Tongue (tissue), 3 donors: ENCODE results near the gene HOTAIR. TPM values are rescaled to one million over a fixed set of nuclear protein-coding genes. Genes with fewer than 3 reads are reported as not detected.
A peak's percentile ranks its signal among the peaks of the same experiment; 100 is the strongest.

ENCODE experiments used
- DNase-seq: peaks from one replicate; pipeline ENCODE4 v3.0.0-alpha.2; 2015
- small RNA-seq: library from RNA; depleted of rRNA; stranded (forward); fragments of <200 nt; gene quantifications from one replicate; pipeline ENCODE3, GENCODE V24; 2014; ENCODE audit warnings: low replicate concordance
- total RNA-seq: library from RNA; depleted of rRNA; stranded (reverse); fragments of >200 nt; gene quantifications from one replicate; pipeline ENCODE4 v1.2.3, GENCODE V29; 2014

Gene HOTAIR
- total RNA-seq, 1 donor from 2014 or later: not detected

GRCh38 chr12:53924521-53925405 is 50.0 kb downstream of the HOTAIR start:
- peak; percentile 89 for DNase-seq

- DNase-seq: no peak
Measured at GRCh38 chr12:53916788-53917655, 57.7 kb downstream of the HOTAIR start.

Small RNA genes lying within 50 kb of the gene (small RNA-seq; reads per million reads assigned to genes)
- gene AC012531.3 (not detected), gene AC012531.4 (not detected), gene MIR196A2 (0.15 reads per million), gene RF01905 (not detected), gene RF01906 (not detected)

Other genes starting within 250 kb of the HOTAIR start
- gene CALCOCO1, start 247.5 kb downstream of the HOTAIR start, total RNA-seq: 137 TPM
- gene CISTR, start 223.0 kb downstream of the HOTAIR start, total RNA-seq: not detected
- not detected for gene HOXC13, start 36.1 kb downstream of the HOTAIR start, total RNA-seq
- not detected for gene HOXC12, start 20.1 kb downstream of the HOTAIR start, total RNA-seq
- not detected for gene HOXC11, start 1.8 kb downstream of the HOTAIR start, total RNA-seq
- not detected for gene HOXC10, start 10.2 kb upstream of the HOTAIR start, total RNA-seq
- gene HOXC9, start 25.2 kb upstream of the HOTAIR start, total RNA-seq: not detected
- gene HOXC8, start 34.0 kb upstream of the HOTAIR start, total RNA-seq: not detected
- gene HOXC6, start 53.5 kb upstream of the HOTAIR start, total RNA-seq: not detected
- gene HOXC5, start 58.1 kb upstream of the HOTAIR start, total RNA-seq: not detected
- 0.21 TPM for gene HOXC4, start 78.9 kb upstream of the HOTAIR start, total RNA-seq
- 22.1 TPM for gene SMUG1, start 214.0 kb upstream of the HOTAIR start, total RNA-seq